Stimulated activated CD8-positive, alpha-beta memory T cell treated with anti-CD3 and anti-CD28 coated beads, Interleukin-12 subunit alpha, Interleukin-12 subunit beta, amount 100 ng/mL, for 4 hours (primary cell): ENCODE results near the gene INSM1.

Experiments used
- DNase-seq: peaks from one replicate; pipeline ENCODE4 v3.0.0-alpha.2; 2020; ENCODE audit warnings: low read depth

Gene INSM1

DNA sequence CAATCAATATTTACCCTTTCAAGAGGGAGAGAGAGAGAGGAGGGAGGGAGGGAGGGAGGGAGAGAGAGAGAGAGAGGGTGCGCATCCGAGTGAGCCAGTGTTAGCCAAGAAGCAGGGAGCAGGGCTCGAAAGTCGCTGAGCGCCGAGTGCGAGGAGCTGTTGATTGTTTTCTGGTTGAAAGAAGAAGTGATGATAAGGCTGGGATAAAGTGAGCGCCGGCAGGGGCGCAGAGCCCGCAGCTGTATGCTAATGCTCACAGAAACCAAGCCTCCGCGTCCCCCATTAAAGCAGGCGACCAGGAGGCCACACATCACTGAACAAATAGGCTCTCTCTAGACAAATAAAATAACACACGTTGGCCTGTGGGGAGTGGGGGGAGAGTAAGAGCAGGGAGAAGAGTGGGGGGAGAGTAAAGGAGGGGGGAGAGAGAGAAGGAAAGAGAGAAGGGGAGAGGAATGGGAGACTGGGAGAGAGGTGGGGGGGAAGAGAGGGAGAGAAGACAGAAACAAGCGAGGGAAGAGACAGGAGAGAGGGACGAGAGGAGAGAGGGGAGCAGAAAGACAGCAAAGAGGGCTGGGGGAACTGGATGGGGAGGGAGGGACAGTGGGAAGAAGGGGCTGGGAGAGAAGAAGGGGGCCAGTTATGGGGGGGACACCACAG, 5.0 kb upstream of the INSM1 start:
- DNase-seq: no peak

DNA sequence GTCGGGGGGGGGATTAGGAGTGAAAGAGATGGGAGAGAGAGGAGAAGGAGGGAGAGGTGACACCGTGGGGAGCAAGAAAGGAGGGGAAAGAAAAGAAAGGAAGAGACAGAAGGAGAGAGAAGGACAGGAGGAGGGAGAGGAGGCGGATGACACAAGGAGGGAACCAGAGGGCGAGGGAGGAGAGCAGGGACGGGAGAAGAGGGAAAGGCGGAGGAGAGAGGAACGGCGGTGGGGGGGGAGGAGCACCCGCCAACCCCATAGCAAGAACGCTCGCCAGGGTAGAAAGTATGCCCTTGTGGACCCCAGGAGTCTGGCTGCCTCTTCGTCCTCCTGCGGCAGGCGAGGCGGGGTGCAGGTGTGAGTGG, 4.5 kb upstream of the INSM1 start:
- no peak for DNase-seq

DNA sequence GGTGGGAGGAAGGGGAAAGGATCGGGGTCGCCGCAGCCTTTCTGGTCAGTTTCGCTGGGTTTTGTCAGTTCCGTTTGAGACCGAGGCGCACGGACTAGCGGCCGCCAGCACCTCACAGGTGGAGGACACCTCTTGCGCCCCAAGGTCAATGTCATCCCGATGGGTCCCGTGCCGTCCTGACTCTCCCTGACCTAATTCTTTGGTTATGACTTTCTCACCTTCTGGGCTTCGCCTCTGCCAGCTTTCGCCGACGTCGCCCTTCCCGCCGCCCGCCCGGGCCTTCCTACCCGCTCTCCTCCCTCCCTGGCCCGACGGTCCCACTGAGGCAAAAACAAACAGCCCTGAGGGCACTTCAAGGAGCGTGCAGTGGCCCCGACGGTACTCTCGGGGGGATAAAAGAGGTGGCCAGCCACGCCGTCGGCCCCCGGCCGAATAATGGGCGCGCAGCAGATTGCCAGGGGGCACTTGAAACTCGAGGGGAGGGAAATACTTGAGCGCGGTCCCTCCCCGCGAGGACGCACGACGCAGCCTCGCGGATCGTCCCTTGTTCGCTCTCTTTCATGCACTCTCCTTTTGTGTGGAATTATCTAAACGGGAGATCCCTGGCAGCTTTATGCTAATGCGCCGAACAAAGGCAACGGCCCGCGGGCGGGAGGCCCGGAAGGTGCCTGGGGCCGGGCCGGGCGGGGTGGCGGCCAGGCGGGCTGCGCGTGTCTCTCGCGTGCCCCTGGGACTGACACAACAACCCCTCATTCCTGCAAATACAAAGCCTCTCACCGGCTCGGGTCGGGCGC, 3.9 kb upstream of the INSM1 start:
- DNase-seq: no peak

DNA sequence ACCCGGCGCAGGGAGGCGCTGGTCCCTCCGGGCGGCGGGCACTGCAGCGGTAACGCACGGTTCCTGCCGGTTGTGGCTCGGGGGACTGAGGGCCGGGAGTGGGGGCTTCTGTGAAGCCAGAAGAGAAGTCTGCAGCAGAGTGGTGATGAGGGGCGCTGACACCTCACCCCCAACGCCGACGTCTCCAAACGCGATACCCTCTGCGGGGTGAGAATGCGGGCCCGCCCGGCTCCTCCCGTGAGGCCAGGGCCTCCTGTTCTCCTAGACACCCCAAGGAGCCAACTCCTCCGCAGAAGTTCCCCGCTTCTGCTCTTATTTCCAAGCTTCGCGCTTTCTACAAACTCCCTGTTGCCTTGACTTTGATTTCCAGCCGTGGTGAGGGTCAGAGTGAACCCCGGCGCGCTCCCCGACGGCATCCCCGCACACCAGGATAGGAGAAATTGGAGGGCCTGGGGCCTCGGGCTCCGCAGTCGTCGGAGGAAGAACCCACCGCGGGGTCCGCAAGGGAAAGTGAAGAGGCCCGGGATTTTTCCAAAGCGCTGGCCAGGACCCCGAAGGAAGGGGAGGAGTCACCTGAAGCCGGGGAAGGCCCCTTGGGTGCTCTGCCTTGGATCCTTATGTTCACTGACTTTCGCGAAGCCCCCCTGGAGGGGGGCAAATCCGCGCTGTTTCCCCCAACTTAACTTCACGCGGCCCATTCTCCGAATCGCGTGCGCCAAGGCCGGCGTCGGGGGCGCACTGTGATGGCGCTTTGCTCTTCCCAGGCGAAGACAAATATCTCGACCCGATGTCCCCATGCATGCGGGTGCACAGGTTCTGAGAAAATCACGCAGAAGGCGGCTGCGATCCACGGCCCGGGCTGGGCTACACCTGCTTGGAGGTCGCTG, 3.1 kb upstream of the INSM1 start:
- no peak for DNase-seq

DNA sequence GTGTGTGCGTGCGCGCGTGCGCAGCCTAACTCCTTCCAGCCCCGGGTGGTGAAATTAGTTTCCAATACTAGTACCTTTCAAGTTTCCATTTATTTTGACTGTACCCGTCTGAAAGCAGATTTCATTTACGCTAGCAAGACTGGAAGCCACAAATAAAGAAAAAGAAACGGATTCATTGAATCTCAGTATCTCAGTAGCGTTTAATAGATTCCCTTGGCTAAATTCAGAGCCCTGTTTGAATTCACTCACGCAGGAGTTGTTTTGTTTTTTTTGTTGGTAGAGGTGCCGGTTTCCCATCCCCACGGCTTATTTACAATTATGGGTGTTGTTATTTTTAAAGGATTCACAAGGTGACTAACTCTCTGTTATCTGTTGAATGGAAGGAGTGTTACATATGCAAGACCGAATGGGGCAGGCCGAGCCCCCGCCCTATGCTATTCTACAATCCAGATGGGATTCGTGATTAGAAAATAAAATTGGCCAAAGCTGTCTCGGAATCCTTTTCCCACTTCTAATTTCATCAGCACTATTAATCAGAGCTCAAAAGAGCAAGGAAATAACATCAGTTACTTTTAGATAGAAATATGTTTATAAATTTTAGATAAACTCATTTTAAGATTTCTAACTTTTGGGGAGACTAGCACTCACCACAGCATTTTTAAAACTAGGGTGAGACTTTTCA, 2.3 kb upstream of the INSM1 start:
- no peak for DNase-seq

DNA sequence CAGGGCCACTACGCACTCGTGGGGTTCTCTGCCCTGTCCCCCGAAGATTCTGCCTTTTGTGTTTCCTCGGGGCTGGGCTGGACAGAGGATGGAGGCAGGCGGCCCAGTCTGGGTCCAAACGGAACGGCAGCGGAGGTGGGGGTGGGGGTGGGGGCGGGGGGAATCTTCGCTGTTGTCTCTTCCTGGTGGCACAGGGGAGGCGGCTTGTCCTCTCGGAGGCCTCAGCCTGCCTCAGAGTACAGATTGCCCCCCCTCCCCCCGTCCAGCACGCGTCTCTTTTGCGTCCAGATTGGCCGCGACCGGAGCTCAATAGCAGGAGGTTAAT, 1.4 kb upstream of the INSM1 start:
- DNase-seq: no peak

DNA sequence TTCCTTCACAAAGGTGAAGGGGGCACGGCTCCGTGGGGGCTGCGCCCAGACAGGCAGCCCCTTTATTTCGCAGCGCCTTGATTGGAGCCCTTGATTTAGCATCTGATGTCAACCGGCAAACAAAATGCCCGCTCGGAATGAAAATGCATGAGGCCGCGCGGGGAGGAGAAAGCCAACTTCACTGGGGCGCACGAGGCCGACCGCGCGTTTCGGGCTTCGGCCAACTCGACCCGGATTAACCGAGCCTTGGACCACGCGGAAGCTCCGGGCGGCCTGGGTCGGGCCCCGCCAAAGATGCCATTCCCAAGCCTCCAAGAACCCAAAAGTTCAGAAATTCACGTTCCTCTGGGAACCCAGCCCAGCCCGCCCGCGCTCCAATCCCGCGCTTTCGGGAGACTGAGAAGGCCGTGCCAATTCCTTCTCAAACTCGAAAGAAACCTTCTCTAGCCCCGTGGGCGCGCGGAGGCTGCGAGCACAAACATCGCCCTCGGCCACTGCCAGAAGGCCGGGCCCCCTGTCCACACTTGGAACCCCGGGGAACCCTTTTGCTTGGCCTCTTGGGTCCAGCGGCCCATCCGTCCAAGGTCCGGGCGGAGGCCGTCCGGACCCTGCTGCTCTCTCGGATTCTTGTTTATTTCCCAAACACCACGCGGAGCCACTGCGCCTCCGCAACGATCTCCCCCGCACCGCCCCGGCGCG, 879 bp upstream of the INSM1 start:
- DNase-seq: no peak

DNA sequence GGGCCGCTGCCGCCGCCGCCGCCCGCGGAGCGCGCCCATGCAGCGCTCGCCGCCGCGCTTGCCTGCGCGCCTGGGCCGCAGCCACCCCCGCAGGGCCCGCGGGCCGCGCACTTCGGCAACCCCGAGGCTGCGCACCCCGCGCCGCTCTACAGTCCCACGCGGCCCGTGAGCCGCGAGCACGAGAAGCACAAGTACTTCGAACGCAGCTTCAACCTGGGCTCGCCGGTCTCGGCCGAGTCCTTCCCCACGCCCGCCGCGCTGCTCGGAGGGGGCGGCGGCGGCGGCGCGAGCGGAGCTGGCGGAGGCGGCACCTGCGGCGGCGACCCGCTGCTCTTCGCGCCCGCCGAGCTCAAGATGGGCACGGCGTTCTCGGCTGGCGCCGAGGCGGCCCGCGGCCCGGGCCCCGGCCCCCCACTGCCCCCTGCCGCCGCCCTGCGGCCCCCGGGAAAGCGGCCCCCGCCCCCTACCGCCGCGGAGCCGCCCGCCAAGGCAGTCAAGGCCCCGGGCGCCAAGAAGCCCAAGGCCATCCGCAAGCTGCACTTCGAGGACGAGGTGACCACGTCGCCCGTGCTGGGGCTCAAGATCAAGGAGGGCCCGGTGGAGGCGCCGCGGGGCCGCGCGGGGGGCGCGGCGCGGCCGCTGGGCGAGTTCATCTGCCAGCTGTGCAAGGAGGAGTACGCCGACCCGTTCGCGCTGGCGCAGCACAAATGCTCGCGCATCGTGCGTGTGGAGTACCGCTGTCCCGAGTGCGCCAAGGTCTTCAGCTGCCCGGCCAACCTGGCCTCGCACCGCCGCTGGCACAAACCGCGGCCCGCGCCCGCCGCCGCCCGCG, 730 bp downstream of the INSM1 start:
- DNase-seq: no peak

DNA sequence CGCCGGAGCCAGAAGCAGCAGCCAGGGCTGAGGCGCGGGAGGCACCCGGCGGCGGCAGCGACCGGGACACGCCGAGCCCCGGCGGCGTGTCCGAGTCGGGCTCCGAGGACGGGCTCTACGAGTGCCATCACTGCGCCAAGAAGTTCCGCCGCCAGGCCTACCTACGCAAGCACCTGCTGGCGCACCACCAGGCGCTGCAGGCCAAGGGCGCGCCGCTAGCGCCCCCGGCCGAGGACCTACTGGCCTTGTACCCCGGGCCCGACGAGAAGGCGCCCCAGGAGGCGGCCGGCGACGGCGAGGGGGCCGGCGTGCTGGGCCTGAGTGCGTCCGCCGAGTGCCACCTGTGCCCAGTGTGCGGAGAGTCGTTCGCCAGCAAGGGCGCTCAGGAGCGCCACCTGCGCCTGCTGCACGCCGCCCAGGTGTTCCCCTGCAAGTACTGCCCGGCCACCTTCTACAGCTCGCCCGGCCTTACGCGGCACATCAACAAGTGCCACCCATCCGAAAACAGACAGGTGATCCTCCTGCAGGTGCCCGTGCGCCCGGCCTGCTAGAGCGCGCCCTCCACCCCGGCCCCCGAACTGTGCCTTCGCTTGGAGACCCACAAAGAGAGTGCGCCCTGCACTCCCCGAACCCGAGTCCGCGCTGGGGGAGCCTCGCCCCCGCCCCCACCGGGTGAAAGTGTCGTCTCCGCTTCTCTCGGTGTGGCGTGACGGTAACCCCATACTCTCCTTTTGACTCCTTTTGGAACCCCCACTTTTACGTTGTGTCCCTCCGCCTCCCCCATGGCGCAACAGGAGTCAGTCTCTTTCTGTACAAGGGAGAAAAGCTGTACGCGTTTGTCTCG, 1.6 kb downstream of the INSM1 start:
- no peak for DNase-seq

DNA sequence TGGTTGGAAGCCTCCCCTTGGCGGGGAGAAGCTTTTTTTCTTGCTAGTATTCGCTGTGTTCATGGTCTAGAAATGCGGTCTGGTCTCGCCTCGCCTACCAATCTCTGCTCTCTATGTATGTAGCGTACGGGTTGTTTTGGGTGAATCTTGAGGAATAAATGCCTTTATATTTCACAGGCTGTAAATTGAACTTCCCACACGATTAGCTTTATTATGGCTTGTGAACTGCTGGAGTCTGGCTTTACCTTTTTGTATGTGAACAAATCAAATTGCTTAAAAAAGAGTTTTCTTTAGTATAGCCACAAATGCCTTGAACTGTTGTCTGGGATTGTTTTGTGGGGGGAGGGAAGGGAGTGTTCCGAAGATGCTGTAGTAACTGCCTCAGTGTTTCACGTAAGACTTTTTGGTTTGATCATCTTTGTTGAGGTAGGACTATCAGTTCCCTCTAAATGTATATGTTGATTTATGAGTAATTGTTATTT, 2.2 kb downstream of the INSM1 start:
- no peak for DNase-seq

DNA sequence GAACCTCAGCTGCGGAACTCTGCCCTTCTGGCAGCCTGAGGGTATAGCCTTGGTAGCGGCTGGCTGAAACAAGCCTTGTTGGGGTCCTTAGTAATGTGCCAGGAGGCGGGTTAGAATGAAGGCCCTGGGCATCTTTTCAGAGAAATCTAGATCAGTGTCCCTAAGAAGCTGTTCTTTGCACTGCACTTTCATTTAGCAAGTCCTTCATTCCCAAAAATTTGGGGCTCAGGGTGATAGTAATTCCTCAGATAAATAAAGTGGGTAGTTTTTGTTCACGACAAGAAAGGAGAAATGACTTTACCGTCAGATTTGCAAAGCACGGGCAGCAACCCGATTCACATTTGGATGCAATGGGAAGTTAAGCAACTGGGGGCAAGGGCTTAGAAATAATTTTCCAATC, 3.2 kb downstream of the INSM1 start:
- no peak for DNase-seq

DNA sequence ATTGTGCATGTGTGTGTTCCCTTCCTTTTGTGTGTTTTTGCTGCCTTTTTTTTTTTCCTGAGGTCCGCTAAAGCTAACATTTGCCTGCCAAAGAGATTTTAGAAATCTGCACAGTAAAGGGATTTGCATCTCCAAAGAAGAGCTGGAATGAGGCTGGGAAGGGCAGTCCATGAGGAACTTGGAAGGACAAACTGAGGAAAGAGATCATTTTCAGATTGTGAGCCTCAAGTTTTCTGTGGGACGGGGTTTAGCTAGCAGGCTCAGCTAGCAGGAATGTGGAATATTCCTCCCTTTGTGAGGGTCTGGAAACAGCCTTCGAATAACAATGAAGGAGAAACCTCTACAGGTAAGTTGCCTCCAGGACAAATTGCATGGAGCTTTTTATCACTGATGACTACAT, 3.8 kb downstream of the INSM1 start:
- no peak for DNase-seq

DNA sequence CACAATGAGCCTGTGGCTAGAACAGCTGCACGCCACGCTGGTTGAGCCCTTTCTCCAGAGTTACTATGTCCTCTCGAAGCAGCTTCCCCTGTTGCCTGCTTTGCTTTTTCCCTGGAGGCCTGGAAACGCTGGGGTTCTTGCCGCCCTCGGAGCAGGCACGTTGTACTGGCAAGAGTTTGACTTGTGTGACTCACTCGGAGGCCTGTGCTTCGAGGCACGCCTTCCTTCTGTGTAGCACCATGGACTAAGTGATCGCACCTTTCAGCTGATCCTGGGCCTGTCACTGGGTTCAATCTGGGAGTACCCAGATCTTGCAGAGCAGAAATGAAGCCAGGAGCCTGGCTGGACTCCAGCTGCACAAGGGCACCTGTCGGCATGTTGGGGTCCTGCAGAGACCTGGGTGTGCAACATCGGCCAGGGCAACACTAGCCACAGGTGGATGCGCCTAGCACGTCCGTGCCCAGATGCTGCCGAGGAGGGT, 5.2 kb downstream of the INSM1 start:
- no peak for DNase-seq

DNA sequence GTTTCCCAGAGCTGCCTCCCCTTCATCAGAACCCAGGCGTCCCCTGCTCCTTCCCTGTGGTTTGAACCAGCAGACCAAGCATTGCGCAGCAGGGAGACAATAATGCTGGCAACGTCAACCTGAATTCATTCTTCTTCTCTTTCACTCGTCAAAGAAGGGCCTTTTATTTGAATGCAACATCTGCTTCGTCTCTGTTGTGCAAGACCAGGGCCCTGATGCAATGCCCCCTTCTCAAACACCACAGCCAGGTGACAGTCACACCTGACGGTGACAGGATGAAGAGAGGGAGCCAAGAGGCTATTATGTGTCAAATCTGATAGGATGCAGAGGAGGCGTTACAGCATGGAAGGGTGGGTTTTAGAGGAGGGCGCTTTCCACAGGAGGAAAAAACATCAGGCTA, 8.0 kb downstream of the INSM1 start:
- DNase-seq: no peak

DNA sequence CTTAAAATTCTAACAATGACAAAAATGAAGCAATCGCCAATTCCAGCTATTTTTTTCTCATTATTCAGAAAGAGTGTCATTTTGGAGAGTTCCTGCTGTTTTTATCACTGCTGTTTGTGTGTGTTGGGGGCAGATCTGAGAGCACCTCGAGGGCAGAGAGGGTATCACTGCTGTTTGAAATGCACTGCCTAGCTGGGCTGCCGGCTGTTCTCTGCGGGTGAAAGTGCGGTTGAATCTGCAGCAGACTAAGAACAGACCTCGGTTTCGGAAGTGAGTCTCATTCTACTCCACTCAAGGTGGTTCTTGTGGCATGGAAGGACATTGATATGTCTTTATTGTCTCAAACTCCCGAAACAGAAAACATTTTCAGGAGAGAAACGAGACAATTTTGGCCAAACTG, 18.3 kb downstream of the INSM1 start:
- DNase-seq: no peak

DNA sequence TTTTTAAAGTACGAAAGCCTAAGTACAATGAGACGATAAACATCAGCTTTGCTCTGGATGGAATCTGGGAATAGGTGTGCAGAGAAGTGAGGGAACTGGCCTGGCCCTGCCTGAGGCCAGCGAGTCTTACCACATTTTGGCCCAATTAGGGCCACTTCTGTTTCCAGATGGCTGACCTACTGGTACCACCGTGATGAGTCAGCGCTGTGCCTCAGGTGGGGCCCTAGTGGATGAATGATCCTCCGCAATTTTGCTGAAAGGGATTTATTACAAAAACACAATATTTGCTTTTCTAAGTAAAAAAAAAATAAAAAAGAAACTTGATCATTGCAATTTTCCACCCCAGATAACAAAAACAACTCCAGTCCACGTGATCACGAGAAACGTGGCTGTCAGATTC, 22.5 kb downstream of the INSM1 start:
- no peak for DNase-seq

DNA sequence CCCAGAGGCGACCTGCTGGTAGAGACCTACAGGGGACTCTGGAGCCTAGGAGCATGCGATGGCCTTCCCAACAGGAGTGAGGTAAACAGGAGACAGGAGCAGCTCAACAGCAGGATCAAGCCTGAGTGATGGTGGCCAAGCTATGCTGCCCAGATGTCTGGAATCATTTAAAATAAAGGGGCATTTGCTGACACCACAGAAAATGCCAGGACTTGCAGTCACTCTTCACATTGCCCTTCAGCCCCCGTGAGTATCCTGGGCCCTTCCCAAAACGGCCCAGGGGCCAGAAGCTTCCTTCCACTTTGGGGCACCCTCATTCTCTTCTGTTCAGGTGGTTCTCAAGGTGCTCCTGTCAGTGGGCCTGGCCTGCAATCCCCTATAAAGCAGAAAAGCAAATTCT, 23.2 kb downstream of the INSM1 start:
- DNase-seq: no peak

DNA sequence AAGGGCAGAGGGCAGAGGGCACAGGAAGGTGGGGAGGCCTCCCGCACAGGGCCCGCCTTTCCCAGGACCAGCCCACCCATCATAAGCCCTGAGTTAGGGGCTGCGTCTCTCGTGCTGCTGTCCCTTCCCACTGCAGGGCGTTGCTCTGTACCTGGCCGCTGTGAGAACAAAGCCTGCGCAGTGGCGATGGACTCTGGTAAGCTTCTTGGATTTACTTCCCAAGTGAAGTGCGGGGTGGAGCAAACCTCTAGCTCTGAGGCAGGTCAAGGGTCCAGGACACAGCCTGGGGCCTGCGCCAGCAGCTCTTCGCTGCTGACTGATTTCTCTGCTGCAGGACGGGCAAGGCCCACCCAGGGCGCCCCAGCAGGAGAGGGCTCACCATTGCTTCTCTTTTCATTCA, 23.9 kb downstream of the INSM1 start:
- no peak for DNase-seq

DNA sequence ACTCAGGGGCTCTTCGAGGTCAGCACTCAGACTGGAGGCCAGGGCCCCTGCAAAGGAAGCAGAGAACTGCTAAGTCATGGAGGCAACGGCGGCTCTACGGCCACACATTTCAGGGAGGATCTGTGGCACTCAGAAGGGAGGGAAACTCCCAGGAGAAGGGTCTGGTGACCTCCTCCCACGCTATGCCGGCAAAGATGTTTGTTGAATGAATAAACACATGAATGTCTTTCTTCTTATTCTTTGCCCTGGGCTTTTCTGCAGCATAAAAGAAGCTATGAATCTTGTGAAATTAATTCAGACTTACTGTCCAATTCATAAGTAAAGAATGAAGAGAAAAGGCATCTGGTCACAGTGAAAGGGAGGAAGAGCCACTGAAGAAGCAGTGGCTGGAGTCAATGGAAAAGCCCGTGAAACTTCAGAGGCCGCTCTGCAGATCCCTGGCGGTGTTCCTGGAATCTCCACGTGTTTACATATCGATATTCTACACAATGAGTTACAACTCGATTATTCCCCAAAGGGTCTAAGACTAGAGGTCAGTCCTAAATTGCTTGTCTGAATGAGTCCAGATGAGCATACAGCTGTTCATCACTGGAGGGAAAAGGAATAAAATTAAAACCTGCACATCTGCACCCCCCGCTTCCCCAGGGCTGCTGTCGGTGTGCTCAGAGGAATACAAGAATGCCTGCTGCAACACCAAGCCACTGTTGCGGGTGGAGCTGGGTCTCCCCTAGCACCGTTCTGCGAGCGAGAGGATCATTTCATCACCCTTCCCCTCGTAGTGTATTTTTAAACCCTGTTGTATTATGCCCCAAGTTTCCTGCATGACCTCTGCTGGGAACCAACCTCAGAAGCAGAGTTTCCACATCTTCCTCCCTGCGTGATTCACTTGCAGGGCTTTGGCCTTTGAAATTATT, 25.6 kb downstream of the INSM1 start:
- no peak for DNase-seq
